DMS79 (cell line): ENCODE results near the gene RAB5IF.
"Not testable (repeated sequence)": the region's sequence is repeated elsewhere in the genome, so short reads cannot be mapped to it uniquely, and the experiment has no call there.

Source experiments
- DNase-seq: peaks from one replicate; lab custom pipeline; 2025; lab: John Stamatoyannopoulos, UW

The RAB5IF gene

GRCh38 chr20:36605399-36606157 lies at the start of gene RAB5IF:
Gene RAB5IF (plus strand): TSS chr20:36605779. CDS start chr20:36605952, 173 bp downstream.
- peak; percentile 88 for DNase-seq

GRCh38 chr20:36562724-36563123 lies 42.9 kb upstream of the RAB5IF start:
- DNase-seq = no peak

GRCh38 chr20:36563374-36563773 lies 42.2 kb upstream of the RAB5IF start:
- no peak for DNase-seq

- DNase-seq = not testable (repeated sequence)
Measured at GRCh38 chr20:36564078-36564725, 41.4 kb upstream of the RAB5IF start.

- not testable (repeated sequence) for DNase-seq
Measured at GRCh38 chr20:36564726-36565121, 40.9 kb upstream of the RAB5IF start.

- no peak for DNase-seq
Measured at GRCh38 chr20:36565520-36565919, 40.1 kb upstream of the RAB5IF start.

- DNase-seq = no peak
Measured at GRCh38 chr20:36569847-36570429, 35.6 kb upstream of the RAB5IF start.

GRCh38 chr20:36571564-36572504 lies 33.7 kb upstream of the RAB5IF start:
- no peak for DNase-seq

GRCh38 chr20:36572701-36573102 lies 32.9 kb upstream of the RAB5IF start:
- DNase-seq = no peak

- DNase-seq = no peak
Measured at GRCh38 chr20:36573103-36573797, 32.3 kb upstream of the RAB5IF start, which contains the start of gene TGIF2. Gene TGIF2 (plus strand): TSS chr20:36573597. CDS start chr20:36578775, 5,178 bp downstream.

GRCh38 chr20:36573798-36574365 lies 31.7 kb upstream of the RAB5IF start:
- no peak for DNase-seq

GRCh38 chr20:36574366-36575135 lies 31.0 kb upstream of the RAB5IF start:
- DNase-seq = no peak

- no peak for DNase-seq
Measured at GRCh38 chr20:36576081-36576445, 29.5 kb upstream of the RAB5IF start.

- DNase-seq = no peak
Measured at GRCh38 chr20:36578356-36579041, 27.1 kb upstream of the RAB5IF start.

- DNase-seq = no peak
Measured at GRCh38 chr20:36579996-36580545, 25.5 kb upstream of the RAB5IF start.

GRCh38 chr20:36582322-36582721 lies 23.3 kb upstream of the RAB5IF start:
- DNase-seq = no peak

GRCh38 chr20:36582821-36583220 lies 22.8 kb upstream of the RAB5IF start:
- DNase-seq = no peak

- DNase-seq = no peak
Measured at GRCh38 chr20:36584018-36584481, 21.5 kb upstream of the RAB5IF start.
